ENCODE data around the gene WASF2.
"Not testable (repeated sequence)": the region's sequence is repeated elsewhere in the genome, so short reads cannot be mapped to it uniquely, and the experiment has no call there.

WASF2 gene

GRCh38 chr1:27451343-27451742 lies 38.6 kb downstream of the WASF2 start:
- no peak for DNase-seq

GRCh38 chr1:27448982-27449381 lies 41.0 kb downstream of the WASF2 start:
- DNase-seq = no peak

GRCh38 chr1:27447883-27448282 lies 42.1 kb downstream of the WASF2 start:
- DNase-seq = no peak

GRCh38 chr1:27447399-27447798 lies 42.6 kb downstream of the WASF2 start:
- no peak for DNase-seq

GRCh38 chr1:27446496-27447020 lies 43.4 kb downstream of the WASF2 start:
- DNase-seq = no peak

DNA sequence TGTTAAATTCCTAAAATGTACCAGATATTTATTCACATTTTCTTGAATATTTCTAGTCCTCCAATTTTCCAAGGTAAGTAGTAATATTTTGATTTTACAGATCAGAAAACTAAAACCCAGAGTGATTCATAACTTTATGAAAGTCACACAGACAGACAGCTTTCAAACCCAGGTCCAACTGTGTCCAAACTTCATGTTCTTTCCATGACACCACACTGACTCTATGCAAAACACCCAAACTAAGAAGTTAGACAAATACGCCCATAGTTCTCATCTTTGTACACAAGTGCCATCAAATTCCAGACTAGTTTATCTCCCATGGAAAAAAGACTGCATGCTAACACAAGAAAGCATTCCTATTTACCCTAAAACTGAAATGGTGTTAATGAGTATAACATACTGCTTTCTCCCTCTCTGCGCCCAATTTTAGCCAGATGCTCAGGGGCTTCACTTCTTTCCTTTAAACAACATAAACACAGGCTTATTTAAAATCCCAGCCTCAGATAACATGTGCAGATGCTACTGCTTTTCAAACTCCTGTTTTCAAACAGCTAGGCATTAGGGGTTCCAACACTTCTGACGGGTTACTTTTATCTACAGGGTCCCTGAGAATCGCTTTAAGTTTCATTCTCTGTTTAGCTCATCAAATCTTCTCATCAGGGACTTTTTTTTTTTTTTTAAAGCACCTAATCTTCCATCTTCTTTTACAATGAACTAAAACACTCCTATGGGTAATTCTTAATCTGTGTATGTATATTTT lies 44.6 kb downstream of the WASF2 start:
- no peak for DNase-seq

- no peak for DNase-seq
Measured at GRCh38 chr1:27444632-27445031, 45.3 kb downstream of the WASF2 start.

DNA sequence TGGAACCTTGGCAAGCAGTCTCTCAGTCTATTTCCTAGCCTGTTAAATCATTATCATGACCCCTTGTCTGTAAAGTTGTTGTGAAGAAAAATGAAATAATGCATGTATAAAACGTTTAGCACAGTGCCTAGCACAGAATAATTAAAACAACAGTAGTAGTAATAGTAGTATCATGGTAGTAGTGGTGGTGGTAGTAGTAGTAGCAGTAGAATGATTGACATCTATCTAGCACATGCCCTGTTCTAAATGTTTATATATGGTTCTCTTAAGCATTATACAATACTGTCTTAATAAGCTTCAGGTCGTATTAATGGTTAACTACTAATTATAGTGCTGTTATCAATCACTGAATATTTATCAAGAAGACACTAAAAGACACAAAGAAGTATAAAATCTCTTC lies 50.8 kb downstream of the WASF2 start:
- DNase-seq = no peak

DNA sequence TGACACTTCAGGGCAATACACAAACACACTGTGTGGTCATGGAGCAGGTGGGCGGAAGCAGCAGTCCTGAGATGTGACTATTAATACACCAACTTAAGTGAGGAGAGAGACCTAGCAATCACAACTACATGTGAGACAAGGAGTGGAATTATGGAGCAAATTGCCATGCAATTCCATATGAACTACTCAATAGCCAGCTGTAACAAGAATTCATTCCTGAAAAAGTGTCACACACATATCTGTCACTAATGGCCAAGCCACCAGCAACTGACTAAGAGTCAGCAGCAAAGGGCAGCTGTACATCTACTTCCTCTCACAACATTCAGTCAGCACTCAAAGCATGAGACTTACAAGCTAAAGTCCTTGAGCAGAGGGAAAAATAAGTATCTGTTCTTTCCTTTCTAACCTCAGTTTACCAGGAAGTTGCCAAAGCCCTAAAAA lies 51.3 kb downstream of the WASF2 start:
- peak; percentile 78 to 85 for DNase-seq

DNA sequence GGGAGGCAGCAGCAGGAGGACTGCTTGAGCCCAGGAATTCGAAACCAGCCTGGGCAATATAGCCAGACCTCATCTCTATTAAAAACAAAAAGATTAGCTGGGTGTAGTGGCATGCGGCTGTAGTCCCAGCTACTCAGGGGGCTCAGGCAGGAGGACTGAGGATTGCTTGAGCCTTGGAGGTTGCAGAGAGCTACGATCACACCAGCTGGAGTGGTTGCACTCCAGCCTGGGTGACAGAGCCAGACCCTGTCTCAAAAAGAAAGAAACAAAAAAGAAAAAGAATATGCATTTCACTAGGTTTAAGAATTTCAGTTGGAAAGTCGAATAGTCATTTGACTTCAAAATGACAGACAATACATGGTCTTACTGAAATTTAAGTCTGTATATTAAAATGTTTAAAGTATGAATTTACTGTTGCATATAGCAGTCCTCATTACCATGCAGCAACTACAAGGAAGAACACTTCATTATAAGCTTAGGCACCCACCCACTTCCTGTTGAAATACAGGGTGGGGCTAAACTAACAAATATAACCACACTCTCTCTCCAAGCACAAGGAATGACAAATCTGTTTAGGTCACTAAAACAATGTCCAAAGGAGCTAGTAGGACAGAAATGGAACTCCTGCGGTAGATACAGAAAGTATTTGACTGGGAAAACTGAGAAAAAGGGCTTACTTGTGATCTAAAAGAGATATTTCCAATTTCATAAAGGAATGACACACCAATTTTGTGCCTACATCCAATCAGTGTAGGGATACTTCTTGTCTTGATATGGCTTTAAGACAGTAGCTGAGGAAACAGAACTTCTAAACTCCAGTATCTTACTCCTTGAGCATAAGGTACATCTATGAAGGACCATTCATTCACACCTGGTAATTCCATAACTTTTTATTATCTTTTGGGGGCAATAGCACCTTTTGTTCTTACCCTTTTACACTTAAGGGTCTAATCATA lies 53.5 kb downstream of the WASF2 start:
- peak; percentile 88 to 92 for DNase-seq

- peak; percentile 93 to 96 for DNase-seq
Measured at GRCh38 chr1:27435566-27436203, 54.3 kb downstream of the WASF2 start.

- no peak for DNase-seq
Measured at GRCh38 chr1:27433706-27434105, 56.3 kb downstream of the WASF2 start.

DNA sequence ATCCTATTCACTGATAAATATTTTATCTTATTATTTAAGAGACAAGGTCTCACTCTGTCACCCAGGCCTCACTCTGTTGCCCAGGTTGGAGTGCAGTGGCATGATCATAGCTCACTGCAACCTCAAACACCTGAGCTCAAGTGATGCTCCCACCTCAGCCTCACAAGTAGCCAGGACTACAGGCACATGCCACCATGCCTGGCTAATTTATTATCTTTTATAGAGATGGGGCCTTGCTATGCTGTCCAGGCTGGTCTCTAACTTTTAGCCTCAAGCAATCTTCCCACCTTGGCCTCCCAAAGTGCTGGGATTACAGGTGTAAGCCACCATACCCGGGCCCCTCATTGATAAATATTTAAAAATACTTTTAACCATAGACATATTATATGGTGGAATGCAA lies 57.2 kb downstream of the WASF2 start:
- DNase-seq = not testable (repeated sequence)

DNA sequence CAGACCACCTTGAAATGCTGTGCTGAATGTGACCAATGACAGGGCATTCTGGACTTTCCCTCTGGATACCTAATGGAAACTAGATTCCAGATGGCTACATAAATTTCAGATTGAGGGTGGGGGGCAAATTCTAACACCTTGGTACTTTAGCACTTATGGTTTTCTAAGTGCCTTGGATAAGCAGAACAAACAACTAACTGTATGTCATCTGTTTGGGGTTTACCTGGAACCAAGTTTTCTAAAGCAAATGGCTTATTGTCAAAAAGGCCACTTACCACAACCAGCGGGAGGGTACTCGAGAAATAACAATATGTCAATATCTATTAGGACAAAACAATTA lies 58.4 kb downstream of the WASF2 start:
- no peak for DNase-seq

DNA sequence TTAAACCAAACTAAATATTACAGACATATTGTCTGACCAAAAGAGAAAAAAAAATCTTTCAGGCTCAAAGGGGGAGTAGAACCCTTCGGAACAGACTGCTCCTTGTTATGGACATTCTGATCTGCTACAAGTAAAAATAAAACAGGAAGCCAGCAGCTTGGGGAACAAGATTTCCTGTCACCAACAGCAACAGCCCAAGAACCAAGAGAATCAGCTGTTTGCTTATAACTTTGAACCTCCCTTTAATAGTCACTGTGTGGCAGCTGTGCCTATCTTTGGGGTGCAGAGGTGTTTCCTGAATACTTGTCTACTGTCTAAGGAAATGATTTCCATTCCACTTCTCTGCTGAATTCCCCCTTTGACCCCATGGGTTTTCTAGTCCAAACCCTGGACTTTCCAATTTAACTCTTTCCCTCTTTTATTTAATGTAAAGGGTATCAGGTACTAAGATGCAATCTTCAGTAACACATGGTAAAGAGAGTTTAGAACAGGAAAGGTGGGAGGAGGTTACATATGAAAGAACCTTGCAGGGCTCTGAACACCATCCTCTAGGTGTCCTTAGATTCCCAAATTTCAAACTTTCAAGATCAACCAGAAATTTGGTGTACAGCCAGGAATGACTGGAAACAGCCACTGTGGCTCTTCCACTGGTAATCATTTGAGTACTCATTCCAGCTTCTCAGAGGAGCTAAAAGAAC lies 58.9 kb downstream of the WASF2 start:
- peak; percentile 75 to 78 for DNase-seq

- no peak for DNase-seq
Measured at GRCh38 chr1:27429029-27429425, 60.9 kb downstream of the WASF2 start.

- no peak for DNase-seq
Measured at GRCh38 chr1:27428316-27429028, 61.5 kb downstream of the WASF2 start.

GRCh38 chr1:27427816-27428315 lies 62.1 kb downstream of the WASF2 start:
- no peak for DNase-seq

GRCh38 chr1:27427329-27427728 lies 62.6 kb downstream of the WASF2 start:
- peak in 1 of 2 donors; percentile 46 for DNase-seq

DNA sequence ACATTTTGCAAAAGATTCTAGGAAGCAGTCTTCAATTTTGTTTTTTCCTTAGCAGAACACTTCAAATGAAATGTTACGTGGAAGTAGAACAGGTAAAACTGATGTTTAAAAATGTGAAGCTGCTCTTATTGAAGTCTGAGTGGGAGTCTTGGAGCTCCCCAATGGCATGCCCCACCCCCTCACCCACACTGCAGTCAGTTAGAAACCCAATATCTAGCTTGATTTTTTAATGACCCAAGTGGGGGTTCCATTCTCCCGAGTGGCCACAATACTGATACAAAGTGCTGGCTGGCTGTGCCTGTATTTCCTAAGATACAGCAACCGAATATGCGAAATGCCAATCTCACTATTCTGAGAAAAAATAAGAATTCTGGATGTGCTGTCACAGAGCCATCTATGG lies 66.3 kb downstream of the WASF2 start:
- DNase-seq = no peak

Measured in inflammatory macrophage (primary cell).